ENCODE results near the gene GLMN. TPM values are rescaled to one million over a fixed set of nuclear protein-coding genes. Genes with fewer than 3 reads are reported as not detected.

GLMN gene
- total RNA-seq, 2 donors from 2014 or later: 9.0 to 14.2 TPM

GRCh38 chr1:92240034-92240433 lies 58.8 kb downstream of the GLMN start:
- Histone ChIP-seq H3K27ac (no peak overlapping the region), H3K36me3 (no peaks in the 10 kb centered on the region), H3K27me3 (replicated peaks; ENCODE audit: insufficient read depth) (no peaks in the 10 kb centered on the region), H3K4me3 (no peak overlapping the region), H3K9me3 (no peaks in the 10 kb centered on the region), H3K4me1 (ENCODE audit: control insufficient read depth in 1 of 2, low read depth in 2 of 2) (peaks cover 0 to 7% of the 10 kb centered on the region in 2 donors)
- no peak for TF ChIP-seq CTCF (IDR thresholded peaks at IDR 0.05)
- no peak for ATAC-seq (ENCODE audit: insufficient number of reproducible peaks, low FRiP score, low read depth)
- DNase-seq (ENCODE audit: low spot score): no peak

DNA sequence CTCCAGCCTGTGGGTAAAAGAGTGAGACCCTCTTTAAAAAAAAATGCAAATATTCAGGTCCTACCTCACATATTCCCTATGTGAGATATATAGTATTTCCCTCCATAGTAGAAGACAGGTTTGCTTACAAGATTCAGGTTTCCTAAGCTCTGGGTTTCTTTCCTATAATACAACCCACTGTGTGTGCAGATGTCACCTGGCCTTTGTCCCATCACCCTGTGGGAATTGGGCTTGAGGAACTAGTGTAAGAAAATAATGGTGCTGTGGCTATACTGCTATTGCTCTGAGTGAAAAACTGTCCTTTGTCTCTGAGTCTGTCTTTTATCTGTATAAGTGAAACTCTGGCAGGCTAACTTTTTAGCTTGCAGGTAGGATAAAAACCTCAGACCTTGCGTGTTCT lies 68.1 kb downstream of the GLMN start:
- H3K27ac ChIP-seq: no peak overlapping the region
- no peak for DNase-seq (ENCODE audit: low spot score)
- no peaks in the 10 kb centered on the region for H3K9me3 ChIP-seq
- no peak for ATAC-seq (ENCODE audit: insufficient number of reproducible peaks, low FRiP score, low read depth)
- no peaks in the 10 kb centered on the region for H3K36me3 ChIP-seq
- H3K4me3 ChIP-seq: no peak overlapping the region
- no peaks in the 10 kb centered on the region for H3K4me1 ChIP-seq (ENCODE audit: control insufficient read depth in 1 of 2, low read depth in 2 of 2)
- no peaks in the 10 kb centered on the region for H3K27me3 ChIP-seq (replicated peaks; ENCODE audit: insufficient read depth)
- no peak for TF ChIP-seq CTCF (IDR thresholded peaks at IDR 0.05)

DNA sequence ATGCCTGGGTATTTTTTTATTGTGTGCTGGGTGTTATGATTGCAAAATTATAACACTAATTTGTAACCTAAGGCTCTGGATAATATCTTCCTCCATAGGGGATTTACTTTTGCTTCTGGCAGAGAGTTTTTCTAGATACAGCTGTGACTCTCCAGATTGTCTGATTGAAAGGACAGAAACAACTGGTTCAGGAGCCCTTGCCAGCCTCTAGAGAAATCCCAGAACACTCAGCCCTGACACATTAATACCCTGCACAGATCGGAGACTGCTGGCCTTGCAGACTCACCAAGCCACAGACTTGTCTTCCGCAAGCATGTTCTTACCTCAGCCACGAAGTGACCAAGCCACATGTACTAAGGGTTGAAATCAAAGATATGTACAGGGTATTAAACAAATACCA lies 70.4 kb downstream of the GLMN start:
- no peak for TF ChIP-seq CTCF (IDR thresholded peaks at IDR 0.05)
- H3K36me3 ChIP-seq: no peaks in the 10 kb centered on the region
- H3K27ac ChIP-seq: no peak overlapping the region
- H3K9me3 ChIP-seq: no peaks in the 10 kb centered on the region
- ATAC-seq (ENCODE audit: insufficient number of reproducible peaks, low FRiP score, low read depth) (no peak), DNase-seq (ENCODE audit: low spot score) (no peak)
- no peaks in the 10 kb centered on the region for H3K4me1 ChIP-seq (ENCODE audit: control insufficient read depth in 1 of 2, low read depth in 2 of 2)
- H3K4me3 ChIP-seq: no peak overlapping the region
- no peaks in the 10 kb centered on the region for H3K27me3 ChIP-seq (replicated peaks; ENCODE audit: insufficient read depth)

DNA sequence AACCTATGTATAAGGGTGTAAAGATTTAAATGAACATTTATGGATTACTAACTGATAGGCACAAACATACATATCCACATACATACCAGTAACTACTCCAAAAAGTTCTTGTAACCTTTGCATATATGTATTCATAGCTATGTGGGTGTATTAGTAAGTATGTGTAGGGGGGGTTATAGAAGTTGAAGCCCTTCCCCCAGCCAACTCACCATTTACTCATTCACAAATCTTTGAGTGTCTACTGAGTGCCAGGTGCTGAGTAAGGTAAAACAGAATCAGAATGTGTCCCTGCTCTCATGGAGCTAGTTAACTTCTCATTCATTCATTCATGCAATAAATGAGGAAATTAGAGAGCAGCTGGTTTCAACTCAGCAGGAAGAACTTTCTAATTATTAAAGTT lies 79.8 kb downstream of the GLMN start:
- no peak overlapping the region for H3K4me3 ChIP-seq
- no peak overlapping the region for H3K27ac ChIP-seq
- no peaks in the 10 kb centered on the region for H3K36me3 ChIP-seq
- no peak for TF ChIP-seq CTCF (IDR thresholded peaks at IDR 0.05)
- H3K27me3 ChIP-seq (replicated peaks; ENCODE audit: insufficient read depth): no peaks in the 10 kb centered on the region
- no peaks in the 10 kb centered on the region for H3K4me1 ChIP-seq (ENCODE audit: control insufficient read depth in 1 of 2, low read depth in 2 of 2)
- H3K9me3 ChIP-seq: no peaks in the 10 kb centered on the region
- ATAC-seq (ENCODE audit: insufficient number of reproducible peaks, low FRiP score, low read depth) (no peak), DNase-seq (ENCODE audit: low spot score) (no peak)

DNA sequence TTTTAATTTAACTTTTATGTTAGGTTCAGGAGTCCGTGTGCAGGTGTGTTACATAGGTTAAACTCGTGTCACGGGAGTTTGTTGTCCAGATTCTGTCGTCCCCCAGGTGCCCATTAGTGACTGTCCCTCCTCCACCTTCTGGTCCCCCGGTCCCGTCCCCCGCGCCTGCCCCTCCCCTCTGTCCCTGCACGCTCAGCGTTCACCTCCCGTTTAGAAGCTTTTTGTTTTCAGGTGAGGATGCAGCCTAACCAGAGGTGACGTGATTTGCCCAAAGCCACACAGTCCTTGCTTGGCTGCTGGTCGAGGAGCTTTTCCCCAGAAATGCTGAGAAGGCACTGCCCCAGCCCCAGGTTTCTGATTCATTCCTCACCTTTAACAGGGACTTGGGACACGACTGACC lies 80.2 kb downstream of the GLMN start:
- no peak overlapping the region for H3K27ac ChIP-seq
- ATAC-seq (ENCODE audit: insufficient number of reproducible peaks, low FRiP score, low read depth) (no peak), DNase-seq (ENCODE audit: low spot score) (no peak)
- TF ChIP-seq CTCF (IDR thresholded peaks at IDR 0.05): no peak
- no peaks in the 10 kb centered on the region for H3K9me3 ChIP-seq
- no peaks in the 10 kb centered on the region for H3K4me1 ChIP-seq (ENCODE audit: control insufficient read depth in 1 of 2, low read depth in 2 of 2)
- no peaks in the 10 kb centered on the region for H3K36me3 ChIP-seq
- no peak overlapping the region for H3K4me3 ChIP-seq
- no peaks in the 10 kb centered on the region for H3K27me3 ChIP-seq (replicated peaks; ENCODE audit: insufficient read depth)
